ENCODE measurements around the gene CATSPERD. TPM values are rescaled to one million over a fixed set of nuclear protein-coding genes. Genes with fewer than 3 reads are reported as not detected.
A peak's percentile ranks its signal among the peaks of the same experiment; 100 is the strongest.

Gene CATSPERD
- total RNA-seq, 1 experiment from 2014 or later: not detected

DNA sequence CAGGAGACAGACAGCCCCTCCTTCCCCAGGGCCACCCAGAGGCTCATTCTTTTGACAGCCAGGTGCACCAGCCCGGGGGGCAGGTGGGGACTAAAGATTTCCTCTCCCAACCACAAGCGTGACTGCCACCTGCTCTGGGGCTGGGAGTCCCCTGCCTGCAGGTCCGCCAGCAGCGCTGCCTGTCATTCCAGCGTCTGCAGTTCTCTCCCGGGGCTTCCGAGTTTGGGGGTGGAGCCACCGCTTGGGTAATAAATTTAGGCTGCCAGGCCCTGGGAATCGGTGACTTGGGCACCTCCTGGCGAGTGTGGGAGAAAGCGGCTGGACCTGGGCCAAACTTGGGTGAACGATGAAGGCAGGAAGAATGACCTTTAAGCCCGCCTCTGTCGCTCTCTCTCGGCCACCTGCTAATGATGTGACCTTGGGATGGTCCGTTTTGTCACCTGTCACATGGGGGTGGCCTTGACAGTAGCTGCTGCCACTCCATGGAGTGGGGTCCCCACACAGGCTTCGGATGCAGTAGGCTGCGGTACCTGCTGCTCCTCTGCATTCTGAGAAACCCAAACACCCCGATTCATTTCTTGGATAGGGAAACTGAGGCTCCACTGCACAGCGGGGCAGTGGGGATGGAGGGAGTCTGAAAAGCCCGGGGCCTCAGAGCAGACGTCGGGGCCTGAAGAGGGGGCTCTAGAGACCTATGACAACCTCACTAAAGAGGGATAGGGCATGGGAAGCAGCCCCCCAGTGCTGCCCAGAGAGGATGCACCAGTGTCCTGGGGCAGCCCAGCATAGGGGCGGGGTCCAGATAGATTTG lies 106.3 kb downstream of the CATSPERD start:
- H3K79me2 ChIP-seq (ENCODE audit: low read length): no peaks in the 10 kb centered on the region
- POLR2A ChIA-PET (ENCODE audit: unreplicated experiment): interaction anchor here (0.6 kb wide), 1 partner anchor 87 kb away, joined by 4 read pairs; the partner anchor contains the start of gene CAPS
- TSS peak; percentile 57 for BruUV-seq (replicated peaks)
- H3K9me2 ChIP-seq (replicated peaks; ENCODE audit: low read length): no peaks in the 10 kb centered on the region
- H2AFZ ChIP-seq (ENCODE audit: low read length): no peak overlapping the region
- H3K4me2 ChIP-seq (ENCODE audit: low read length): peak overlapping the region; percentile 51; the same call in 1 of the 2 replicates
- H3K36me3 ChIP-seq (ENCODE audit: low read depth, low read length): no peaks in the 10 kb centered on the region
- H3K27ac ChIP-seq (ENCODE audit: low read length): no peak overlapping the region
- H3K27me3 ChIP-seq (ENCODE audit: low read length): no peaks in the 10 kb centered on the region
- peak; percentile 30 for ATAC-seq
- intact Hi-C loops (cut with micrococcal nuclease): no loop called here
- H3K4me3 ChIP-seq (ENCODE audit: low read length): peak overlapping the region; percentile 35; the same call in 1 of the 2 replicates
- H3K4me1 ChIP-seq (ENCODE audit: insufficient read depth, low read length): peaks cover 14% of the 10 kb centered on the region; the same call in 1 of the 2 replicates
- no peak overlapping the region for H3K9ac ChIP-seq (ENCODE audit: low read length)
- H3F3A ChIP-seq (ENCODE audit: low read length, unreplicated experiment): no peaks in the 10 kb centered on the region
- H4K20me1 ChIP-seq (ENCODE audit: low read length): no peaks in the 10 kb centered on the region
- H3K9me3 ChIP-seq (ENCODE audit: low read length): no peaks in the 10 kb centered on the region
- no peak for TF ChIP-seq EZH2 (IDR thresholded peaks at IDR 0.05; ENCODE audit: low read length, unreplicated experiment)
- TF ChIP-seq EZH2phosphoT487 (IDR thresholded peaks at IDR 0.05; ENCODE audit: borderline replicate concordance, low read length): no peak
- TF ChIP-seq, protein P1, sequence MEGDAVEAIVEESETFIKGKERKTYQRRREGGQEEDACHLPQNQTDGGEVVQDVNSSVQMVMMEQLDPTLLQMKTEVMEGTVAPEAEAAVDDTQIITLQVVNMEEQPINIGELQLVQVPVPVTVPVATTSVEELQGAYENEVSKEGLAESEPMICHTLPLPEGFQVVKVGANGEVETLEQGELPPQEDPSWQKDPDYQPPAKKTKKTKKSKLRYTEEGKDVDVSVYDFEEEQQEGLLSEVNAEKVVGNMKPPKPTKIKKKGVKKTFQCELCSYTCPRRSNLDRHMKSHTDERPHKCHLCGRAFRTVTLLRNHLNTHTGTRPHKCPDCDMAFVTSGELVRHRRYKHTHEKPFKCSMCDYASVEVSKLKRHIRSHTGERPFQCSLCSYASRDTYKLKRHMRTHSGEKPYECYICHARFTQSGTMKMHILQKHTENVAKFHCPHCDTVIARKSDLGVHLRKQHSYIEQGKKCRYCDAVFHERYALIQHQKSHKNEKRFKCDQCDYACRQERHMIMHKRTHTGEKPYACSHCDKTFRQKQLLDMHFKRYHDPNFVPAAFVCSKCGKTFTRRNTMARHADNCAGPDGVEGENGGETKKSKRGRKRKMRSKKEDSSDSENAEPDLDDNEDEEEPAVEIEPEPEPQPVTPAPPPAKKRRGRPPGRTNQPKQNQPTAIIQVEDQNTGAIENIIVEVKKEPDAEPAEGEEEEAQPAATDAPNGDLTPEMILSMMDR (conservative IDR thresholded peaks at IDR 0.05; ENCODE audit: low read depth, low read length): peak; percentile 58
- CTCF ChIA-PET: interaction anchor here (1.9 kb wide), 1 partner anchor 23 kb away, joined by 11 read pairs; no protein-coding TSS in a partner anchor
- peak; percentile 81 for DNase-seq

GRCh38 chr19:5827342-5827890 lies 107.0 kb downstream of the CATSPERD start:
- no peaks in the 10 kb centered on the region for H3F3A ChIP-seq (ENCODE audit: low read length, unreplicated experiment)
- no peaks in the 10 kb centered on the region for H3K27me3 ChIP-seq (ENCODE audit: low read length)
- BruUV-seq (replicated peaks): no TSS peak
- no peaks in the 10 kb centered on the region for H3K9me2 ChIP-seq (replicated peaks; ENCODE audit: low read length)
- H3K9me3 ChIP-seq (ENCODE audit: low read length): no peaks in the 10 kb centered on the region
- H3K4me2 ChIP-seq (ENCODE audit: low read length): peak overlapping the region; percentile 51
- H3K4me3 ChIP-seq (ENCODE audit: low read length): peak overlapping the region; percentile 35
- TF ChIP-seq EZH2 (IDR thresholded peaks at IDR 0.05; ENCODE audit: low read length, unreplicated experiment) (no peak), EZH2phosphoT487 (IDR thresholded peaks at IDR 0.05; ENCODE audit: borderline replicate concordance, low read length) (no peak)
- TF ChIP-seq, protein P1 (conservative IDR thresholded peaks at IDR 0.05; ENCODE audit: low read depth, low read length): no peak
- ChIA-PET CTCF (interaction anchor here (1.9 kb wide), 1 partner anchor 23 kb away, joined by 11 read pairs; no protein-coding TSS in a partner anchor), POLR2A (ENCODE audit: unreplicated experiment) (interaction anchor here (0.6 kb wide), 2 partner anchors 76 to 86 kb away, joined by 4 read pairs; partner anchors contain the start of genes CAPS and NDUFA11)
- DNase-seq: no peak
- peaks cover 14% of the 10 kb centered on the region; the same call in 1 of the 2 replicates for H3K4me1 ChIP-seq (ENCODE audit: insufficient read depth, low read length)
- H3K79me2 ChIP-seq (ENCODE audit: low read length): no peaks in the 10 kb centered on the region
- H2AFZ ChIP-seq (ENCODE audit: low read length): no peak overlapping the region; the same call in none of the 2 replicates
- no peak overlapping the region for H3K9ac ChIP-seq (ENCODE audit: low read length)
- no peak for ATAC-seq
- H3K36me3 ChIP-seq (ENCODE audit: low read depth, low read length): no peaks in the 10 kb centered on the region
- H4K20me1 ChIP-seq (ENCODE audit: low read length): no peaks in the 10 kb centered on the region
- no peak overlapping the region for H3K27ac ChIP-seq (ENCODE audit: low read length)
- intact Hi-C loops (cut with micrococcal nuclease): no loop called here
